ENCODE measurements around the gene COL17A1.

COL17A1 gene

GRCh38 chr10:104029521-104029860 lies 56.2 kb downstream of the COL17A1 start:
- peak; percentile 74 to 80 for DNase-seq

GRCh38 chr10:104028823-104029520 lies 56.7 kb downstream of the COL17A1 start:
- DNase-seq: no peak

- peak; percentile 24 to 77 for DNase-seq
Measured at GRCh38 chr10:104028146-104028545, 57.5 kb downstream of the COL17A1 start.

- no peak for DNase-seq
Measured at GRCh38 chr10:104026762-104027161, 58.9 kb downstream of the COL17A1 start.

- DNase-seq: no peak
Measured at GRCh38 chr10:104025524-104025923, 60.2 kb downstream of the COL17A1 start.

- no peak for DNase-seq
Measured at GRCh38 chr10:104022026-104022425, 63.7 kb downstream of the COL17A1 start.

- DNase-seq: no peak
Measured at GRCh38 chr10:104021246-104021645, 64.4 kb downstream of the COL17A1 start.

GRCh38 chr10:104020020-104020419 lies 65.7 kb downstream of the COL17A1 start:
- DNase-seq: no peak

- no peak for DNase-seq
Measured at GRCh38 chr10:104018471-104018870, 67.2 kb downstream of the COL17A1 start.

- DNase-seq: no peak
Measured at GRCh38 chr10:104016661-104017060, 69.0 kb downstream of the COL17A1 start.

- DNase-seq: no peak
Measured at GRCh38 chr10:104014176-104014575, 71.5 kb downstream of the COL17A1 start.

GRCh38 chr10:104013489-104013888 lies 72.2 kb downstream of the COL17A1 start:
- no peak for DNase-seq

GRCh38 chr10:104011904-104012303 lies 73.8 kb downstream of the COL17A1 start:
- no peak for DNase-seq

- no peak for DNase-seq
Measured at GRCh38 chr10:104005172-104005863, 80.4 kb downstream of the COL17A1 start.

- DNase-seq: no peak
Measured at GRCh38 chr10:104002911-104003310, 82.8 kb downstream of the COL17A1 start.

GRCh38 chr10:103998805-103999204 lies 86.9 kb downstream of the COL17A1 start:
- DNase-seq: no peak

- DNase-seq: no peak
Measured at GRCh38 chr10:103995134-103995533, 90.5 kb downstream of the COL17A1 start.

- DNase-seq: no peak
Measured at GRCh38 chr10:103991393-103992128, 94.1 kb downstream of the COL17A1 start.

- DNase-seq: no peak
Measured at GRCh38 chr10:103990531-103990930, 95.1 kb downstream of the COL17A1 start.

- DNase-seq: no peak
Measured at GRCh38 chr10:103990121-103990520, 95.6 kb downstream of the COL17A1 start.

GRCh38 chr10:103986360-103986759 lies 99.3 kb downstream of the COL17A1 start:
- no peak for DNase-seq

- DNase-seq: no peak
Measured at GRCh38 chr10:103985726-103986125, 100.0 kb downstream of the COL17A1 start.

GRCh38 chr10:103983367-103983911 lies 102.2 kb downstream of the COL17A1 start:
- DNase-seq: no peak

- DNase-seq: peak in 1 of 2 donors; percentile 31
Measured at GRCh38 chr10:103982639-103983038, 103.0 kb downstream of the COL17A1 start.

Measured in hippocampal formation (tissue), 2 donors.